GM04503 (cell line): ENCODE results near the gene TCF7L2.
"Not testable (repeated sequence)": the region's sequence is repeated elsewhere in the genome, so short reads cannot be mapped to it uniquely, and the experiment has no call there.

ENCODE experiments used
- DNase-seq: peaks from one replicate; pipeline ENCODE4 v3.0.0-alpha.2; 2012; ENCODE audit warnings: low read depth

TCF7L2 gene

GRCh38 chr10:113047151-113047550 lies 97.1 kb downstream of the TCF7L2 start:
- DNase-seq = no peak

- DNase-seq = no peak
Observed at GRCh38 chr10:113047605-113047962, 97.5 kb downstream of the TCF7L2 start.

GRCh38 chr10:113047963-113048781 lies 98.1 kb downstream of the TCF7L2 start:
- DNase-seq = no peak

GRCh38 chr10:113049881-113050280 lies 99.8 kb downstream of the TCF7L2 start:
- no peak for DNase-seq

- no peak for DNase-seq
Observed at GRCh38 chr10:113052076-113052830, 102.2 kb downstream of the TCF7L2 start.

GRCh38 chr10:113053091-113053490 lies 103.0 kb downstream of the TCF7L2 start:
- DNase-seq = no peak

- no peak for DNase-seq
Observed at GRCh38 chr10:113053881-113054280, 103.8 kb downstream of the TCF7L2 start.

GRCh38 chr10:113055458-113055857 lies 105.4 kb downstream of the TCF7L2 start:
- DNase-seq = no peak

- DNase-seq = no peak
Observed at GRCh38 chr10:113056030-113056429, 106.0 kb downstream of the TCF7L2 start.

- DNase-seq = no peak
Observed at GRCh38 chr10:113056441-113057021, 106.5 kb downstream of the TCF7L2 start.

GRCh38 chr10:113057948-113058522 lies 108.0 kb downstream of the TCF7L2 start:
- DNase-seq = no peak

GRCh38 chr10:113058523-113059370 lies 108.7 kb downstream of the TCF7L2 start:
- peak; percentile 44 for DNase-seq

- DNase-seq = peak; percentile 48
Observed at GRCh38 chr10:113059371-113059780, 109.3 kb downstream of the TCF7L2 start.

- no peak for DNase-seq
Observed at GRCh38 chr10:113060201-113061053, 110.4 kb downstream of the TCF7L2 start.

GRCh38 chr10:113061054-113061430 lies 111.0 kb downstream of the TCF7L2 start:
- DNase-seq = no peak

- DNase-seq = no peak
Observed at GRCh38 chr10:113061557-113061956, 111.5 kb downstream of the TCF7L2 start.

- DNase-seq = no peak
Observed at GRCh38 chr10:113063043-113063967, 113.3 kb downstream of the TCF7L2 start.

GRCh38 chr10:113064039-113064438 lies 114.0 kb downstream of the TCF7L2 start:
- DNase-seq = no peak

- not testable (repeated sequence) for DNase-seq
Observed at GRCh38 chr10:113066120-113066519, 116.1 kb downstream of the TCF7L2 start.
